Lower leg skin (tissue), 4 donors: ENCODE results near the gene KRTAP5-7. TPM values are rescaled to one million over a fixed set of nuclear protein-coding genes. Genes with fewer than 3 reads are reported as not detected.

ENCODE experiments used
- DNase-seq, 2 donors: peaks; one replicate each; pipeline ENCODE4 v3.0.0-alpha.2; 2019; ENCODE audit warnings: low spot score in 2 of 2
- H3K4me3 ChIP-seq: fragments of 200-600 bp; sonication (generic); 2 replicates; pipeline ENCODE4 v1.5.1; 2017; ENCODE audit warnings: mild to moderate bottlenecking, low read depth; ENCODE audit not compliant: poor library complexity, severe bottlenecking
- CTCF ChIP-seq, 3 donors: fragments of 450-650 bp; IDR thresholded peaks; one replicate each; pipeline ENCODE4 v1.5.1; 2016; ENCODE audit warnings: antibody characterized with exemption in 3 of 3, mild to moderate bottlenecking in 3 of 3, moderate library complexity in 2 of 3
- POLR2A ChIP-seq, 2 donors: fragments of 450-650 bp; IDR thresholded peaks; one replicate each; pipeline ENCODE4 v1.6.1; 2016 to 2017; ENCODE audit warnings: antibody characterized with exemption in 2 of 2, mild to moderate bottlenecking in 1 of 2, moderate library complexity in 1 of 2
- WGBS, 2 donors: methylation state at CpG; one replicate each; pipeline ENCODE4 v1.1.5; 2018; 5-methylcytosine and 5-hydroxymethylcytosine counted together
- intact Hi-C: fragments of 100-400 bp; cut with DNase I; formaldehyde crosslinking; loops from one replicate; pipeline ENCODE4 v1.15.0; 2023; ENCODE audit warnings: low total_unique reads
- total RNA-seq, 4 donors: library from RNA; depleted of rRNA; stranded (reverse); fragments of >200 nt; gene quantifications; one replicate each; pipeline ENCODE4 v1.1.0, GENCODE V29; 2016

Gene KRTAP5-7
- total RNA-seq, 4 donors from 2014 or later, result 5.4 TPM; not detected in 3

GRCh38 chr11:71554996-71555395 is 27.9 kb downstream of the KRTAP5-7 start:
- TF ChIP-seq CTCF (IDR thresholded peaks at IDR 0.05) (no peak), POLR2A (IDR thresholded peaks at IDR 0.05) (no peak)
- H3K4me3 ChIP-seq, result no peak overlapping the region
- intact Hi-C loops, result no loop called here
- WGBS, 2 donors, result 90 to 94% methylated on average over 2 to 5 of the region's 6 CpGs
- DNase-seq, result no peak

GRCh38 chr11:71555508-71555907 is 28.4 kb downstream of the KRTAP5-7 start:
- no peak for DNase-seq
- 93 to 96% methylated on average over 9 to 10 of the region's 11 CpGs for WGBS, 2 donors
- no peak for TF ChIP-seq POLR2A (IDR thresholded peaks at IDR 0.05)
- TF ChIP-seq CTCF (IDR thresholded peaks at IDR 0.05), result no peak
- H3K4me3 ChIP-seq, result no peak overlapping the region
- intact Hi-C loops, result no loop called here

GRCh38 chr11:71556018-71556417 is 29.0 kb downstream of the KRTAP5-7 start:
- no peak overlapping the region for H3K4me3 ChIP-seq
- WGBS, 2 donors, result 86 to 92% methylated on average over 4 of the region's 4 CpGs
- DNase-seq, result no peak
- intact Hi-C loops, result no loop called here
- TF ChIP-seq POLR2A (IDR thresholded peaks at IDR 0.05) (no peak), CTCF (IDR thresholded peaks at IDR 0.05) (no peak)

GRCh38 chr11:71557257-71557656 is 30.2 kb downstream of the KRTAP5-7 start:
- no peak for DNase-seq
- H3K4me3 ChIP-seq, result no peak overlapping the region
- intact Hi-C loops, result no loop called here
- no peak for TF ChIP-seq POLR2A (IDR thresholded peaks at IDR 0.05)
- no peak for TF ChIP-seq CTCF (IDR thresholded peaks at IDR 0.05)

- TF ChIP-seq CTCF (IDR thresholded peaks at IDR 0.05) (no peak), POLR2A (IDR thresholded peaks at IDR 0.05) (no peak)
- WGBS, 2 donors, result 91 to 95% methylated on average over 1 of the region's 1 CpG
- no peak for DNase-seq
- intact Hi-C loops, result no loop called here
- no peak overlapping the region for H3K4me3 ChIP-seq
Observed at GRCh38 chr11:71558996-71559395, 31.9 kb downstream of the KRTAP5-7 start.

- no peak for DNase-seq
- H3K4me3 ChIP-seq, result no peak overlapping the region
- intact Hi-C loops, result no loop called here
- TF ChIP-seq CTCF (IDR thresholded peaks at IDR 0.05) (no peak), POLR2A (IDR thresholded peaks at IDR 0.05) (no peak)
Observed at GRCh38 chr11:71562120-71562519, 35.1 kb downstream of the KRTAP5-7 start.
